Activated naive CD4-positive, alpha-beta T cell treated with anti-CD3 and anti-CD28 coated beads, Interleukin-2, amount 10 ng/mL, durations not matched to agents 7 days and 5 days (primary cell): ENCODE measurements around the gene AKAP1.

Experiments used
- CTCF ChIA-PET: fragments of 350-600 bp; sonication (Branson Sonifier 250); formaldehyde crosslinking; loops from one replicate; lab custom pipeline; 2021; ENCODE audit warnings: antibody characterized with exemption; lab: Charles Lee
- DNase-seq: peaks from one replicate; pipeline ENCODE4 v3.0.0-alpha.2; 2020
- H3K27ac Mint-ChIP-seq: one replicate; pipeline ENCODE4 v1.8.0; 2021; ENCODE audit warnings: mild to moderate bottlenecking, moderate library complexity, mixed read lengths
- H3K27me3 Mint-ChIP-seq: one replicate; pipeline ENCODE4 v1.8.0; 2021; ENCODE audit warnings: mild to moderate bottlenecking, mixed read lengths
- H3K36me3 Mint-ChIP-seq: one replicate; pipeline ENCODE4 v1.8.0; 2021; ENCODE audit warnings: mixed read lengths
- H3K4me1 Mint-ChIP-seq: one replicate; pipeline ENCODE4 v1.8.0; 2021; ENCODE audit warnings: mixed read lengths
- H3K4me3 Mint-ChIP-seq: one replicate; pipeline ENCODE4 v1.8.0; 2021; ENCODE audit warnings: mild to moderate bottlenecking, moderate library complexity, mixed read lengths
- H3K9me3 Mint-ChIP-seq: one replicate; pipeline ENCODE4 v1.8.0; 2021; ENCODE audit warnings: mixed read lengths

The AKAP1 gene, protein sequence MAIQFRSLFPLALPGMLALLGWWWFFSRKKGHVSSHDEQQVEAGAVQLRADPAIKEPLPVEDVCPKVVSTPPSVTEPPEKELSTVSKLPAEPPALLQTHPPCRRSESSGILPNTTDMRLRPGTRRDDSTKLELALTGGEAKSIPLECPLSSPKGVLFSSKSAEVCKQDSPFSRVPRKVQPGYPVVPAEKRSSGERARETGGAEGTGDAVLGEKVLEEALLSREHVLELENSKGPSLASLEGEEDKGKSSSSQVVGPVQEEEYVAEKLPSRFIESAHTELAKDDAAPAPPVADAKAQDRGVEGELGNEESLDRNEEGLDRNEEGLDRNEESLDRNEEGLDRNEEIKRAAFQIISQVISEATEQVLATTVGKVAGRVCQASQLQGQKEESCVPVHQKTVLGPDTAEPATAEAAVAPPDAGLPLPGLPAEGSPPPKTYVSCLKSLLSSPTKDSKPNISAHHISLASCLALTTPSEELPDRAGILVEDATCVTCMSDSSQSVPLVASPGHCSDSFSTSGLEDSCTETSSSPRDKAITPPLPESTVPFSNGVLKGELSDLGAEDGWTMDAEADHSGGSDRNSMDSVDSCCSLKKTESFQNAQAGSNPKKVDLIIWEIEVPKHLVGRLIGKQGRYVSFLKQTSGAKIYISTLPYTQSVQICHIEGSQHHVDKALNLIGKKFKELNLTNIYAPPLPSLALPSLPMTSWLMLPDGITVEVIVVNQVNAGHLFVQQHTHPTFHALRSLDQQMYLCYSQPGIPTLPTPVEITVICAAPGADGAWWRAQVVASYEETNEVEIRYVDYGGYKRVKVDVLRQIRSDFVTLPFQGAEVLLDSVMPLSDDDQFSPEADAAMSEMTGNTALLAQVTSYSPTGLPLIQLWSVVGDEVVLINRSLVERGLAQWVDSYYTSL

DNA sequence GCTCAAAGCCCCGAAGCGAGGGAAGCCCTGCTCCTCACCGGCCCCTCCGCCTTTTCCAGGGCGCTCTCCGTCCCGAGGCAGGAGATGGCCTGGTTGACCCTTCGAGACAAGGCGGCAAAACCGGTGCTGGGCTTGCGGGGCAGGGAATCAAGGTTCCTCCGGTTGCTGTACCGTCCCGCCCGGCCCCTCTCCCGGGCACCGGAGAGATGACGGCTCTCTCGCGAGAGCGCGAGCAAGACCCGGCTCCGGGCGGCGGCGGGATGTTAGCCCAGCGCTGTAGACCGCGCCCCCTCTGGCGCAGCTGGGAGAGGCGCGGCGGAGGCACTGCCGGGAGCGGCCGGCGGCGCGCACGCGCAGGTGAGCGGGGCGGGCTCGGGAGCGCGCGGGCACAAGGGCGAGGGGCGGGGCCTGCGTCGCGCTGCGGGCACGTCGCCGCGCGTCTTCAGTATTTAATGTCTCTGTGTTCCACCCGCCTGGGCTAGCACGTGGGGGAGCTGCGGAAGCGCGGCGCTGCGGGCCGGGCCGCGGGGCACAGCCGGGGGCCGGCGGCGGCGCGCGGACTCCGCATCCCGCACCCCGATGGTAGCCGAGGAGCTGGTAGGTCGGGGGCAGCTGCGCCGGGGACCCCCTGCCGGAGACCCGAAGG lies at the start of gene AKAP1:
AKAP1 (plus strand) TSS at position 445 of the 646 bp plus-strand sequence. CDS start 20,219 bp downstream, outside the sequence.
- Mint-ChIP-seq H3K4me1 (peaks cover 39% of the 10 kb centered on the region), H3K36me3 (no peaks in the 10 kb centered on the region), H3K9me3 (no peaks in the 10 kb centered on the region), H3K27ac (peak within 1 kb of the TSS; percentile 88), H3K27me3 (no peaks in the 10 kb centered on the region), H3K4me3 (peak within 1 kb of the TSS; percentile 80)
- CTCF ChIA-PET, result interaction anchor here (0.9 to 1.5 kb wide), 2 partner anchors 12 to 74 kb away, joined by 3 to 4 read pairs; no protein-coding TSS in a partner anchor
- peak; percentile 97 for DNase-seq

DNA sequence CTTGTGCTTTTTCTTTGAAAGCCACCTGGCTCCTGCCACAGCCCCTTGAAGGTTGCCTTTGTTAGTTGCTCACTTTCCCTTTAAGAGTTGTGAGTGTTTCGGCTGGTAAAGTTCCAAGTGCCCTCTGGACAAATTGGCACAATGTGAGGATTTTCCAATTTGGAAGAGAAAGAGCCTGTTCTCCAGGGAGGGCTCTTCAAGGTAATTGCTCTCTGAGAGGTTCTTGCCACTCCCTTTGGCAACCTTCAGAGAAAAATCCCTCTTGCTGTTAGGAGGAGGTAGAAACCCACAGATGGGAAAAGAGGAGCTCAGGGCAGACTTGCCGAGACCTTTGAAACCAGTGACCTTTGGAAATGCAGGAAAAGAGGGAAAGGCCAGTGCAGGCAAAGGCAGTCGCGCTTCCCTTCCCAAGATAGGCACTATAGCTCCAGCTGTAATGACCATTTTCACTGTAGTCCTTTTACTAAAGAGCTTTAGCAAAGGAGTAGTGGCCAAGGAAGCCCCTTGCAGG lies 49.0 kb upstream of the AKAP1 start:
- Mint-ChIP-seq H3K36me3 (no peaks in the 10 kb centered on the region), H3K9me3 (no peaks in the 10 kb centered on the region), H3K4me1 (no peaks in the 10 kb centered on the region), H3K4me3 (no peak overlapping the region), H3K27me3 (peaks cover 61% of the 10 kb centered on the region), H3K27ac (no peak overlapping the region)
- CTCF ChIA-PET, result no interaction called here
- DNase-seq, result no peak

DNA sequence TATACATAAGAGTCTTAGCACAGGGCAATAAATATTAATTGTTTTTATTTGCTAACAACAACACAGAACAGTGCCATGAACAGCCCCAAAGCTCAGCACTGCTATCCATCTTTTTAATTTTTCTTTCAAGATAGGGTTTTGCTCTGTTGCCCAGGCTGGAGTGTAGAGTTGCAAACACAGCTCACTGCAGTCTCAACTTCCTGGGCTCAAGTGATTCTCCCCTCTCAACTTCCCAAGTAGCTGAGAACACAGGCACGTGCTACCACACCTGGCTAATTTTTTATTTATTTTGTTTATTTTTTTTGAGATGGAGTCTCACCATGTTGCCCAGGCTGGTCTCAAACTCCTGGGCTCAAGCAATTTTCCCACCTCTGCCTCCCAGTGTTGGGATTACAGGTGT lies 47.6 kb upstream of the AKAP1 start:
- Mint-ChIP-seq H3K4me1 (no peaks in the 10 kb centered on the region), H3K4me3 (no peak overlapping the region), H3K36me3 (no peaks in the 10 kb centered on the region), H3K9me3 (no peaks in the 10 kb centered on the region), H3K27ac (no peak overlapping the region), H3K27me3 (peaks cover 71% of the 10 kb centered on the region)
- CTCF ChIA-PET, result no interaction called here
- DNase-seq, result no peak

DNA sequence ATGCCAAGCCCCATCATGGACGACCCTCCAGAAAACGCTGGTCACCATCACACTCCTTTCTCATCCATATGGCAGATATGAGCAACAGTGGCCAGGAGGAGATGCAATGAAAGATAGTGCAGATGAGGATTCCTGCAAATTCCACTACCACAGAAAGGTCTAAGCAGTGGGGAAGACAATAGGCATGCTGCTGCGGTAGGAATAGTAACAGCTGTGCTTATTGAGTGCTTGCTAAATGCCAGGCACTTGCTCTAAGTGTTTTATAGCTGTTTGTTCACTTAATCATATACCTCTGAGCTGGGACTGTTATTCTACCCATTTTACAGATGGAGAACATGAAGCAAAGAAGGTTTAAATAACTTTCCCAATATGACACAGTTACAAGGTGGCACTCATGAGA lies 46.6 kb upstream of the AKAP1 start:
- H3K27me3 Mint-ChIP-seq, result peaks cover 82% of the 10 kb centered on the region

DNA sequence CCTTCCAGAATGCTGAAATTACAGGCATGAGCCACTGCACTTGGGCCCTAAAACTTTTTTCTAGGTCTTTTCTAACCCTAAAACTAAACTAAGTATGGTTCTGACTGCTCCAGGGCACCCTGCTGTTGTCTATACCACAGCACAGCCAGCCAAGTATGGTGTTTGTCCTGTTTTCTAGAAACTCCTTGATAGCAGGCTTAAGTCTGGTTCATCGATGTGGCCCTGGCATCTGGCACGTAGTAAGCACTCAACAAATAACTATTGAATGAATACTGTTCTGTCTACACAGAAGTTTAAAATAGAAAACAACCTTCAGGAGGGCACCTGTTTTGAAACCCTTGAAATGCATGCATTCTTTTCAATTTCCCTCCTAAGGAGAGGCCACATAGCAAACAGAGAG lies 44.5 kb upstream of the AKAP1 start:
- H3K4me1 Mint-ChIP-seq, result peaks cover 6% of the 10 kb centered on the region
- no peak overlapping the region for H3K4me3 Mint-ChIP-seq
- H3K27ac Mint-ChIP-seq, result no peak overlapping the region
- peaks cover 87% of the 10 kb centered on the region for H3K27me3 Mint-ChIP-seq
- no peaks in the 10 kb centered on the region for H3K36me3 Mint-ChIP-seq
- CTCF ChIA-PET, result no interaction called here
- no peaks in the 10 kb centered on the region for H3K9me3 Mint-ChIP-seq
- DNase-seq, result no peak

More for the DNA sequence above, 46.6 kb upstream of the AKAP1 start:
- no peaks in the 10 kb centered on the region for H3K4me1 Mint-ChIP-seq
- H3K4me3 Mint-ChIP-seq, result no peak overlapping the region
- H3K27ac Mint-ChIP-seq, result no peak overlapping the region
- H3K9me3 Mint-ChIP-seq, result no peaks in the 10 kb centered on the region
- DNase-seq, result no peak
- CTCF ChIA-PET, result no interaction called here
- no peaks in the 10 kb centered on the region for H3K36me3 Mint-ChIP-seq

DNA sequence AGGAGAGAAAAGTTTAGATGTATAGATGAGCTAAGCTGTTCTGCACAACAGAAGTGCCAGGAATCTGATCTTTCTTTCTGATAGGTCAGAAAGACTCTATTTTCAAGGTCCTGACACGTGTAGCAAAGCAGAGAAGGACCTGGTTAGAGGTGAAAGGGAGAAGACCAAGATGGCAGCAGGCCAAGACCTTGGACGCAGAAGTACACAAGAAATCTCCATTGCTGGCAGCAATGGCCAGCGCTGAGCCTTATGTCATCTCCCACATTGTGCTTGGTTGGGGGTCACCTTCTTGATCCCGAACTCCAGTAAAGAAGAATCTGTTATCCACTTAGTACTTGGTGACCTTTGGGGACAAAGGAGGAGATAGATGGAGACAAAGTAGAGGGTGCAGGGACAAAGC lies 41.8 kb upstream of the AKAP1 start:
- CTCF ChIA-PET, result no interaction called here
- peaks cover 90% of the 10 kb centered on the region for H3K27me3 Mint-ChIP-seq
- H3K4me1 Mint-ChIP-seq, result peaks cover 24% of the 10 kb centered on the region
- H3K9me3 Mint-ChIP-seq, result no peaks in the 10 kb centered on the region
- no peak overlapping the region for H3K27ac Mint-ChIP-seq
- DNase-seq, result no peak
- H3K36me3 Mint-ChIP-seq, result peaks cover 1% of the 10 kb centered on the region
- H3K4me3 Mint-ChIP-seq, result no peak overlapping the region

DNA sequence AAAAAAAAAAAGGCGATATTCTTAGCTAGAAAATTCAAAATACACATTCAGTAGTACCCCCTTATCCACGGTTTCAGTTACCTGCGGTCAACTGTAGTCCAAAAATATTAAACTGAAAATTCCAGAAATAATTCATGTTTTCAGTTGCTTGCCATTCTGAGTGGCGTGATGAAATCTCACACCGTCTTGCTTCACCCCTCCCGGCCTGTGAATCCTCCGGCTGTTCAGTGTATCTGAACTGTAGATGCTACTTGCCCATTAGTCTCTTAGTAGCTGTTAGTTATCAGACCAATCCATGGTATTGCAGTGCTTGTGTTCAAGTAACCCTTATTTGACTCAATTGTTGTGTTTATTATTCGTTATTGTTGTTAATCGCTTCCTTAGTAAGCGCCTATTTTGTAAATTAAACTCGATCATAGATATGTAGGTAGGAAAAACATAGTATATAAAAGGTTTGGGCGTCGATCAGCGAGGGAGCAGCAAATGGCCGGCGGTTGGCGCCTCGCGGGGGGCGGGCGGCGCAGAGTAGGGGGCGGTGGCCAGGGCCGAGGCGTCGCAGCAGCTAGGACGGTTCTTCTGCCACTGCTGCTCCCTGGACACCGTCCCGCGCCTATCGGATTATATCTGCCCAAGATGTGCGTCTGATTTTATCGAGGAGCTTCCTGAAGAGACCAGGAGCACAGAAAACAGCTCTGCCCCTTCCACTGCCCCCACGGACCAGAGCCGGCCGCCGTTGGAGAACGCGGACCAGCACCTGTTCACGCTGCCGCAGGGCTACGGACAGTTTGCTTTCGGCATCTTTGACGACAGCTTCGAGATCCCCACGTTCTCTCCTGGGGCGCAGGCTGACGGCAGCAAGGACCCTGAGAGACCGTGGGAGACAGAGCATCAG lies 39.8 kb upstream of the AKAP1 start:
- DNase-seq, result no peak
- Mint-ChIP-seq H3K9me3 (no peaks in the 10 kb centered on the region), H3K4me3 (no peak overlapping the region), H3K36me3 (peaks cover 1% of the 10 kb centered on the region), H3K27ac (no peak overlapping the region), H3K4me1 (peaks cover 24% of the 10 kb centered on the region), H3K27me3 (peaks cover 82% of the 10 kb centered on the region)
- CTCF ChIA-PET, result interaction anchor here (0.5 kb wide), 1 partner anchor 51 kb away, joined by 3 read pairs; no protein-coding TSS in a partner anchor

DNA sequence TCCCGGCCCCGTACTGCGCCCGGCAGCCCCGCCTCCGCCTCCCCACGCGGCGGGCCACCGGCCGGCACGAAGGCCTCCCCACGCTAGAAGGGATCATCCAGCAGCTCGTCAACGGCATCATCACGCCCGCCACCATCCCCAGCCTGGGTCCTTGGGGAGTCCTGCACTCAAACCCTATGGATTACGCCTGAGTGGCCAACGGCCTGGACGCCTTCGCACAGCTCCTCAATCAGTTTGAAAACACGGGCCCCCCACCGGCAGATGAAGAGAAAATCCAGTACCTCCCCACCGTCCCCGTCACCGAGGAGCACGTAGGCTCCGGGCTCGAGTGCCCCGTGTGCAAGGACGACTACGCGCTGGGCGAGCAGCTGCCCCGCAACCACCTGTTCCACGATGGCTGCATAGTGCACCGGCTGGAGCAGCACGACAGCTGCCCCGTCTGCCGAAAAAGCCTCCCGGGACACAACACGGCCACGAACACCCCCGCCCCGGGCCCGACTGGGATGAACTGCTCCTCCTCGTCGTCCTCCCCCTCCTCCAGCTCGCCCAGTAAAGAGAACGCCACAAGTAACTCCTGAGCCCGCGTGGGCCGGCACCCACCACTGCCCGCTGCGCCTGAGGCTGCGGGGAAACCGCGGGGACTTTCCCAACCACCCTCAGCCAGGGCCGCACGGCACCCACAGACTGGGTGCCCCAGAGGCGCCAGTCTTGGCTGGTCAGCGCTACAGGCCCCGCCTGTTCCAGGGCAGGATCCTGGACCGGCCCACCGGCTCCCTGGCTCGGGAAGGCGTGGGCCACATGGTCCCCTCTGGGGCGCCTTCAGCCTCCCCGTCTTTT lies 39.0 kb upstream of the AKAP1 start:
- Mint-ChIP-seq H3K27ac (no peak overlapping the region), H3K36me3 (peaks cover 1% of the 10 kb centered on the region), H3K4me3 (peak overlapping the region; percentile 55), H3K4me1 (peaks cover 24% of the 10 kb centered on the region), H3K27me3 (peaks cover 81% of the 10 kb centered on the region), H3K9me3 (no peaks in the 10 kb centered on the region)
- CTCF ChIA-PET, result interaction anchor here (0.5 kb wide), 1 partner anchor 50 kb away, joined by 3 read pairs; no protein-coding TSS in a partner anchor
- peak; percentile 32 for DNase-seq

DNA sequence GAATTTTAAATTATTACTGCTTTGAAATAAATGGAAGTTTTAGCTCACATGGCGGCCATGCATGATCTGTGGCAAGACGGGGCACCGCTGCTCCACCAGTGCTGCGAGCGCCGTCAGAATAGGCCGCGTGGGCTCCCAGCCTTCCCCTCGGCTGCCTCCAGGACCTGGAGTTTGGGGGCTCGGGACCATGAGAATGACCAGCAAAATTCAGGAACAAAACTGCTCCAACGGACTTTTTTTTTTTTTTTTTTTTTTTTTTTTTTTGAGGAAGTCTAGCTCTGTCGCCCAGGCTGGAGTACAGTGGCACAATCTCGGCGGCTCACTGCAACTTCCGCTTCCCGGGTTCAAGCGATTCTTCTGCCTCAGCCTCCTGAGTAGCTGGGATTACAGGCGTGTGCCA lies 38.3 kb upstream of the AKAP1 start:
- Mint-ChIP-seq H3K36me3 (peaks cover 1% of the 10 kb centered on the region), H3K9me3 (no peaks in the 10 kb centered on the region), H3K27me3 (peaks cover 79% of the 10 kb centered on the region), H3K4me3 (no peak overlapping the region), H3K27ac (no peak overlapping the region), H3K4me1 (peaks cover 24% of the 10 kb centered on the region)
- CTCF ChIA-PET, result no interaction called here
- no peak for DNase-seq

DNA sequence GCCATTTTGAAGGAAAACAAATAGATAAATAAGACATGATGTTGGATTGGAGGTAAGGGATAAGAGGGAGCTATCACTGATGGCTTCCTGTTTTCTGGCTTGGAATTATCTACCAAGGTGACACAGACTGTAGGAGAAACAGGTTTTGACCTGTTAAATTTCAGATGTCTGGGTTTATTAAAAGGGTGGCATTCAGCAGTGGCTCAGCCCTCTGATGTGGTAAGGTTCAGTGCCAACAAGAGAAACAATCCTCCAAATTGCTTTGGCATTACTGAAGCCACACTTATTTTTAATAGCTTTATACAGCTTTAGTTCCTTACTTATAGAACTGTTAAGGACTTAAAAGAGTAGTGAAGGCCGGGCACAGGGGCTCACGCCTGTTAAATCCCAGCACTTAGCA lies 37.0 kb upstream of the AKAP1 start:
- Mint-ChIP-seq H3K36me3 (peaks cover 1% of the 10 kb centered on the region), H3K27ac (no peak overlapping the region), H3K4me3 (no peak overlapping the region), H3K27me3 (peaks cover 65% of the 10 kb centered on the region), H3K9me3 (no peaks in the 10 kb centered on the region), H3K4me1 (peaks cover 24% of the 10 kb centered on the region)
- CTCF ChIA-PET, result no interaction called here
- no peak for DNase-seq

DNA sequence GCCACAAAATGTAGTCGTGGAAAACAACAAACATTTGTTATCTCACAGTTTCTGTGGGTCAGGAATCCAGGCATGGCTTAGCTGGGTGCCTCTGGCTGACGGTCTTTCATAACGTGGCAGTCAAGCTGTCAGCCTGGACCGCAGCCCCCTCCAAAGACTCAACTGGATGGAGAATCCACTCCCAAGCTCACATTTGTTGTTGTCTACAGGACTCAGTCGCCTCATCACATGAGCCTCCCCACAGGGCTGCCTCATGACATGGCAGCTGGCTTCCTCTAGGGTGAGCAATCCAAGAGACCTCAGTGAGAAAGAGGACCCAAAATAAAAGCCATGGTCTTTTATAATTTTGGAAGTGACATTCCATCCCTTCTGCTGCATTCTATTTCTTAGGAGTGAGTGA lies 34.7 kb upstream of the AKAP1 start:
- no peak overlapping the region for H3K4me3 Mint-ChIP-seq
- H3K27me3 Mint-ChIP-seq, result peaks cover 47% of the 10 kb centered on the region
- DNase-seq, result no peak
- CTCF ChIA-PET, result no interaction called here
- H3K36me3 Mint-ChIP-seq, result peaks cover 1% of the 10 kb centered on the region
- H3K9me3 Mint-ChIP-seq, result no peaks in the 10 kb centered on the region
- peaks cover 28% of the 10 kb centered on the region for H3K4me1 Mint-ChIP-seq
- H3K27ac Mint-ChIP-seq, result no peak overlapping the region

DNA sequence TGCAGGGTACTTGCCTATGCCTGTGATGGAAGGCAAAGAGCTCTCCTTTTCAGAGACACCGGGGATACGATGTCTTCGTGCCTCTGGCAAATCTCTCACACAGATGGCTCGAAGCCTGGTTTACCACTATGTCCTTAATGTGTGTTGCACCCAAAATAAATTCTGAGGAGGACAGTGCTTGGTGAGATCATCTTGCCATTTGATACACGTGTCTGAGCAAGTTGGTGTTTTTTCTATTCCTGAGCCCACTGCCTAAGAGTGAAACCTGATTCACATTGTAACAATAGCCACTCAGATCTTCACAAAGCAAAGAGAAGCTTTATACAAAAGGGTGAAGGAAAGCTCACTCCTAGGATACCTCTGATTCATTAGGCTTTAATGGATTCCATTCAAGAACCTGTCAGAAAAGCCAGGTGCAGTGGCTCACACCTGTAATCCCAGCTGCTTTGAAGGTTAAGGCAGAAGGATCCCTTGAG lies 33.1 kb upstream of the AKAP1 start:
- Mint-ChIP-seq H3K9me3 (no peaks in the 10 kb centered on the region), H3K36me3 (no peaks in the 10 kb centered on the region), H3K27me3 (peaks cover 34% of the 10 kb centered on the region), H3K4me1 (peaks cover 13% of the 10 kb centered on the region), H3K27ac (no peak overlapping the region), H3K4me3 (no peak overlapping the region)
- no peak for DNase-seq
- CTCF ChIA-PET, result no interaction called here
